Gastrocnemius medialis (tissue), 4 donors: ENCODE measurements around the gene FAM136A. TPM values are rescaled to one million over a fixed set of nuclear protein-coding genes. Genes with fewer than 3 reads are reported as not detected.
"Not testable (repeated sequence)": the region's sequence is repeated elsewhere in the genome, so short reads cannot be mapped to it uniquely, and the experiment has no call there.

Experiments used
- ATAC-seq, 2 donors: fragments of 150-250 bp; one replicate each; pipeline ENCODE4 v1.9.1; 2016
- DNase-seq, 2 donors: peaks; one replicate each; pipeline ENCODE4 v3.0.0-alpha.2; 2019
- H3K27ac ChIP-seq, 4 donors: fragments of 200-600 bp; sonication (generic); 1 replicate in 1 of 4; 2 replicates in 3 of 4; pipeline ENCODE4 v1.5.1; 2016 to 2018; ENCODE audit warnings: mild to moderate bottlenecking in 2 of 4, moderate library complexity in 1 of 4
- H3K27me3 ChIP-seq, 3 donors: fragments of 200-600 bp; sonication (generic) in 2 of 3; 1 replicate in 1 of 3; 2 replicates in 2 of 3; pipeline versions ENCODE4 v1.5.1 to v1.6.0; 2016 to 2019; ENCODE audit warnings: mild to moderate bottlenecking in 1 of 3, moderate library complexity in 1 of 3
- H3K36me3 ChIP-seq, 2 donors: fragments of 200-600 bp; sonication (generic) in 1 of 2; one replicate each; pipeline ENCODE4 v1.5.1; 2017 to 2018
- H3K4me1 ChIP-seq, 2 donors: fragments of 200-600 bp; sonication (generic) in 1 of 2; one replicate each; pipeline ENCODE4 v1.5.1; 2016 to 2017; ENCODE audit warnings: mild to moderate bottlenecking in 2 of 2
- H3K4me3 ChIP-seq, 4 donors: fragments of 200-600 bp; sonication (generic) in 3 of 4; 1 replicate in 1 of 4; 2 replicates in 3 of 4; pipeline ENCODE4 v1.5.1; 2016 to 2019; ENCODE audit warnings: mild to moderate bottlenecking in 2 of 4
- H3K9me3 ChIP-seq, 3 donors: fragments of 200-600 bp; sonication (generic) in 2 of 3; 1 replicate in 1 of 3; 2 replicates in 2 of 3; pipeline ENCODE4 v1.5.1; 2016 to 2019
- CTCF ChIP-seq, 5 experiments: fragments of 450-650 bp in 3 of 5; fragments of 200-600 bp in 2 of 5; sonication (generic) in 2 of 5; IDR thresholded peaks in 4 of 5; conservative IDR thresholded peaks in 1 of 5; 1 replicate in 4 of 5; 2 replicates in 1 of 5; pipeline ENCODE4 v1.5.1; 2016 to 2019; ENCODE audit warnings: antibody characterized with exemption in 5 of 5, mild to moderate bottlenecking in 3 of 5, moderate library complexity in 3 of 5
- POLR2A ChIP-seq, 2 donors: fragments of 450-650 bp; IDR thresholded peaks; one replicate each; pipeline ENCODE4 v1.6.1; 2017; ENCODE audit warnings: antibody characterized with exemption in 2 of 2, mild to moderate bottlenecking in 2 of 2, moderate library complexity in 2 of 2
- in situ Hi-C, 4 donors: fragments of 200-750 bp; cut with MboI; loops; one replicate each; pipeline versions ENCODE4 v1.15.0 to v1.8.0; 2017; ENCODE audit warnings: low sequenced_read_pairs in 4 of 4
- intact Hi-C: fragments of 100-400 bp; cut with DNase I; formaldehyde crosslinking; loops from one replicate; pipeline ENCODE4 v1.15.1; 2023; ENCODE audit warnings: low total_unique reads
- total RNA-seq, 4 donors: library from RNA; depleted of rRNA; stranded (reverse); fragments of >200 nt; gene quantifications; one replicate each; pipeline versions ENCODE4 v1.1.0 to v1.2.3, GENCODE V29; 2016

The FAM136A gene
- total RNA-seq, 4 donors from 2014 or later, result 12.7 to 23.7 (median 17.7) TPM

- peaks cover 0 to 10% of the 10 kb centered on the region in 2 donors for H3K4me1 ChIP-seq
- no peaks in the 10 kb centered on the region for H3K27me3 ChIP-seq
- H3K27ac ChIP-seq, result peak overlapping the region in 2 of 4 donors; percentile 54 to 77
- intact Hi-C loops, result no loop called here
- TF ChIP-seq CTCF (IDR thresholded peaks at IDR 0.05 in 4 of 5, conservative IDR thresholded peaks at IDR 0.05 in 1 of 5) (no peak), POLR2A (IDR thresholded peaks at IDR 0.05) (no peak)
- ATAC-seq, result no peak
- peaks cover 0 to 20% of the 10 kb centered on the region in 2 donors for H3K36me3 ChIP-seq
- in situ Hi-C loops, result no loop called here
- H3K4me3 ChIP-seq, result no peak overlapping the region
- H3K9me3 ChIP-seq, result no peaks in the 10 kb centered on the region
- DNase-seq, result no peak
Measured at GRCh38 chr2:70270323-70270722, 31.5 kb downstream of the FAM136A start.

GRCh38 chr2:70269422-70270302 lies 32.2 kb downstream of the FAM136A start:
- Histone ChIP-seq H3K27ac (peak overlapping the region in 2 of 4 donors; percentile 54 to 77), H3K36me3 (peaks cover 0 to 21% of the 10 kb centered on the region in 2 donors)
- intact Hi-C loops, DNase-seq, in situ Hi-C loops, ATAC-seq, H3K4me3 ChIP-seq, H3K4me1 ChIP-seq, H3K9me3 ChIP-seq, H3K27me3 ChIP-seq: not testable (repeated sequence)

- DNase-seq, H3K9me3 ChIP-seq, ATAC-seq, in situ Hi-C loops, H3K27me3 ChIP-seq, H3K4me3 ChIP-seq, intact Hi-C loops: not testable (repeated sequence)
- Histone ChIP-seq H3K4me1 (peaks cover 12 to 26% of the 10 kb centered on the region in 2 donors), H3K27ac (peak overlapping the region; percentile 24 to 77 (median 67)), H3K36me3 (peaks cover 0 to 35% of the 10 kb centered on the region in 2 donors)
Measured at GRCh38 chr2:70266925-70267324, 34.9 kb downstream of the FAM136A start.

- no peak for DNase-seq
- H3K36me3 ChIP-seq, result peaks cover 0 to 32% of the 10 kb centered on the region in 2 donors
- in situ Hi-C loops (no loop called here), intact Hi-C loops (no loop called here)
- H3K4me3 ChIP-seq, result peak overlapping the region in 1 of 4 donors; percentile 22
- no peak for ATAC-seq
- peaks cover 49 to 52% of the 10 kb centered on the region in 2 donors for H3K4me1 ChIP-seq
- no peak for TF ChIP-seq CTCF (IDR thresholded peaks at IDR 0.05 in 4 of 5, conservative IDR thresholded peaks at IDR 0.05 in 1 of 5)
- no peaks in the 10 kb centered on the region for H3K27me3 ChIP-seq
- H3K9me3 ChIP-seq, result no peaks in the 10 kb centered on the region
- peak overlapping the region; percentile 86 to 94 (median 92) for H3K27ac ChIP-seq
Measured at GRCh38 chr2:70261501-70261900, 40.4 kb downstream of the FAM136A start.

- H3K36me3 ChIP-seq, result peaks cover 0 to 4% of the 10 kb centered on the region in 2 donors
- intact Hi-C loops, result loop anchor here (5.0 kb wide), 1 partner anchor 516 kb away; the partner anchor contains the start of gene ANXA4
- H3K9me3 ChIP-seq, result no peaks in the 10 kb centered on the region
- no peaks in the 10 kb centered on the region for H3K27me3 ChIP-seq
- ATAC-seq (peak; percentile 36 to 37), DNase-seq (peak; percentile 58 to 77)
- peak overlapping the region; percentile 71 to 95 (median 78) for H3K4me3 ChIP-seq
- TF ChIP-seq CTCF (IDR thresholded peaks at IDR 0.05 in 4 of 5, conservative IDR thresholded peaks at IDR 0.05 in 1 of 5) (no peak), POLR2A (IDR thresholded peaks at IDR 0.05) (no peak)
- in situ Hi-C loops, result no loop called here
- peak overlapping the region; percentile 86 to 94 (median 92) for H3K27ac ChIP-seq
- H3K4me1 ChIP-seq, result peaks cover 49 to 51% of the 10 kb centered on the region in 2 donors
Measured at GRCh38 chr2:70258532-70258875, 43.4 kb downstream of the FAM136A start.
